Measurements from ENCODE around the gene PLA2G10.
"Not testable (repeated sequence)": the region's sequence is repeated elsewhere in the genome, so short reads cannot be mapped to it uniquely, and the experiment has no call there.

Gene PLA2G10, protein sequence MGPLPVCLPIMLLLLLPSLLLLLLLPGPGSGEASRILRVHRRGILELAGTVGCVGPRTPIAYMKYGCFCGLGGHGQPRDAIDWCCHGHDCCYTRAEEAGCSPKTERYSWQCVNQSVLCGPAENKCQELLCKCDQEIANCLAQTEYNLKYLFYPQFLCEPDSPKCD

DNA sequence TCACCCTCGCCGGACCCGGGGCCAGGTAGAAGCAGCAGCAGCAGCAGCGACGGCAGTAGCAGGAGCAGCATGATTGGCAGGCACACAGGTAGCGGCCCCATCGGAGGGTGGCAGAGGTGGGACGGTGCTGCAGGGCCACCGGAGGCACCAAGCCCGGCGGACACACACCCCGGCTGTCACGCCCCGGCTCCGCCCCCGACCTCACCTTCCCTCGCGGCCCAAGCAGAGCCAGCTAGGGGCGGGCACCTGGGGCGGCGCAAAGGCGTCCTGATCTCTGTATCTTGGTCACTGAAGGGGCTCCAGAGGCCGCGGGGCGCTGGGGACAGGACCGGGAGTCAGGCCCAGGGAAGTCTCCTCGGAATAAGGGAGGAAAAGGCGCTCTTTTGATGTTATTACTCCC is at the start of gene PLA2G10:
Gene PLA2G10 (minus strand): TSS at position 180 of the 400 bp plus-strand sequence. CDS start 79 bp downstream, at position 101.
- DNase-seq (ENCODE audit: low read depth); H3K4me3 ChIP-seq (ENCODE audit: low read depth, low read length): not testable (repeated sequence)

DNA sequence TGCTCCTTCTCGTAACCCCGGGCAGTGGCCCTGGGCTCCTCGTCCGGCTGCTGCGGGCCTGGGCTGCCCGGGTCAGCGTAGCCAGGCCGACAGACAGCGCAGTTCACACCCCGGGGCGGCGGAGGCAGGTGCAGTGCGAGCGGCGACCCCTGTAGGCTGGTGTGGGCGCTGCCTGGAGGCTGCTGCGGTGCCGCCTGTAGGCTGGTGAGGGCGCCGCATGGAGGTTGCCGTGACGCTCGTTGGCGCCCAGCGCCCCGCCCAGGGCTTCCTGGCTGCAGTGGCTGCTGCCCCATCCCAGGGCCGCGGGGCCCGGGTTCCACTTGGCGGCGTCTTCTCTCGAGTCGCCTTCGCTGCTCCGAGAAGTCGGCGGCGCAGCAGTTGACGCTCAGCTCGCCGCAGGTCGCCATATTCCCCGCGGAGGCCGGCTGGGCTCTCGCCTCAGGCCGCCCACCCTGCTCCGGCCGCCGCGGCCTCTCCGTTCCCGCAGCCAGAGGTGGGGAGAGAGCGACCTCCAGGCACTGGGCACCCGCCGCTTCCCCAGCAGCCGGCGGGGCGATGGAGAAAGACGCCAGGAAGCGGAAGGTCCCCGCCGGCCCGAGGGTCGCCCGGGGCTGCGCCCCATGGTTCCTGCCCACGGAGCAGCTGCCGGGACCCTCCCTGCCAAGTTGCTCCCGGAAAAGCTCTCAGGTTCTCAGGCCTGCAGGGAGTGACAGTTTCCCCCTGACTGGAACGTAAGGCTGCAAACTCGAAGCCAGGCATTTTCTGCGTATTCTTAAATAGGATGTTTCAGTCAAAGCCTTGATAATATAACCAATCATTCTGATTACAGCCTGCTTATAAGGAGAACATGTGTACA is 48.4 kb upstream of the PLA2G10 start, which contains the start of gene NPIPA2:
Gene NPIPA2 (plus strand): TSS at position 261 of the 856 bp plus-strand sequence. CDS start 5,533 bp downstream, outside the sequence.
- DNase-seq (ENCODE audit: low read depth), result not testable (repeated sequence)

GRCh38 chr16:14741794-14742193 is 47.7 kb upstream of the PLA2G10 start:
- not testable (repeated sequence) for DNase-seq (ENCODE audit: low read depth); H3K4me3 ChIP-seq (ENCODE audit: low read depth, low read length)

More for the DNA sequence above, 48.4 kb upstream of the PLA2G10 start, which contains the start of gene NPIPA2:
- not testable (repeated sequence) for H3K4me3 ChIP-seq (ENCODE audit: low read depth, low read length)

DNA sequence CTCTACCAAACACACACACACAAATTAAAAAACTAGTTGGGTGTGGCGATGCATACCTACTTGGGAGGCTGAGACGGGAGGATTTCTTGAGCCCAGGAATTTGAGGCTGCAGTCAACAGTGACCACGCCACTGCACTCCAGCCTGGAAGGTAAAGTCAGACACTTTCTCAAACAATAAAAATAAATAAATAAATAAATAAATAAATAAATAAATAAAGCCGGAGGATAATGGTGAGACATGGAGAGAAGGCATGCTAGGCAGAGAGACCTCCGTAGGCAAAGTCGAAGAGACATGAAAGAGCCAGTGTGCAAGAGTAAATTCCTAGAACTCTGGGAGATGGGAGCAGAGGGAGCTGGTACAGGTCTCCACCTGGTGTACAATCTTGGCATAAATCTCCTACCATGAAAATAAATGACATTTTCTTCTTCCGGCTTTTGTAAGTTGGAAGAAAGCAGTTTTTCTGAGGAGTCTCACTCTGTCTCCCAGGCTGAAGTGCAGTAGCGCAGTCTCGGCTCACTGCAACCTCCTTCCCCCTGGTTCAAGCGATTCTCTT is 46.8 kb upstream of the PLA2G10 start:
- not testable (repeated sequence) for H3K4me3 ChIP-seq (ENCODE audit: low read depth, low read length); DNase-seq (ENCODE audit: low read depth)

GRCh38 chr16:14733233-14733632 is 39.1 kb upstream of the PLA2G10 start:
- H3K4me3 ChIP-seq (ENCODE audit: low read depth, low read length); DNase-seq (ENCODE audit: low read depth): not testable (repeated sequence)

DNA sequence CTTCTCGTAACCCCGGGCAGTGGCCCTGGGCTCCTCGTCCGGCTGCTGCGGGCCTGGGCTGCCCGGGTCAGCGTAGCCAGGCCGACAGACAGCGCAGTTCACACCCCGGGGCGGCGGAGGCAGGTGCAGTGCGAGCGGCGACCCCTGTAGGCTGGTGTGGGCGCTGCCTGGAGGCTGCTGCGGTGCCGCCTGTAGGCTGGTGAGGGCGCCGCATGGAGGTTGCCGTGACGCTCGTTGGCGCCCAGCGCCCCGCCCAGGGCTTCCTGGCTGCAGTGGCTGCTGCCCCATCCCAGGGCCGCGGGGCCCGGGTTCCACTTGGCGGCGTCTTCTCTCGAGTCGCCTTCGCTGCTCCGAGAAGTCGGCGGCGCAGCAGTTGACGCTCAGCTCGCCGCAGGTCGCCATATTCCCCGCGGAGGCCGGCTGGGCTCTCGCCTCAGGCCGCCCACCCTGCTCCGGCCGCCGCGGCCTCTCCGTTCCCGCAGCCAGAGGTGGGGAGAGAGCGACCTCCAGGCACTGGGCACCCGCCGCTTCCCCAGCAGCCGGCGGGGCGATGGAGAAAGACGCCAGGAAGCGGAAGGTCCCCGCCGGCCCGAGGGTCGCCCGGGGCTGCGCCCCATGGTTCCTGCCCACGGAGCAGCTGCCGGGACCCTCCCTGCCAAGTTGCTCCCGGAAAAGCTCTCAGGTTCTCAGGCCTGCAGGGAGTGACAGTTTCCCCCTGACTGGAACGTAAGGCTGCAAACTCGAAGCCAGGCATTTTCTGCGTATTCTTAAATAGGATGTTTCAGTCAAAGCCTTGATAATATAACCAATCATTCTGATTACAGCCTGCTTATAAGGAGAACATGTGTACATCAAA is 9.3 kb upstream of the PLA2G10 start, which contains the start of gene NPIPA3:
Gene NPIPA3 (plus strand): TSS at position 256 of the 856 bp plus-strand sequence. CDS start 5,533 bp downstream, outside the sequence.
- DNase-seq (ENCODE audit: low read depth); H3K4me3 ChIP-seq (ENCODE audit: low read depth, low read length): not testable (repeated sequence)

GRCh38 chr16:14702672-14703071 is 8.6 kb upstream of the PLA2G10 start:
- not testable (repeated sequence) for DNase-seq (ENCODE audit: low read depth); H3K4me3 ChIP-seq (ENCODE audit: low read depth, low read length)

DNA sequence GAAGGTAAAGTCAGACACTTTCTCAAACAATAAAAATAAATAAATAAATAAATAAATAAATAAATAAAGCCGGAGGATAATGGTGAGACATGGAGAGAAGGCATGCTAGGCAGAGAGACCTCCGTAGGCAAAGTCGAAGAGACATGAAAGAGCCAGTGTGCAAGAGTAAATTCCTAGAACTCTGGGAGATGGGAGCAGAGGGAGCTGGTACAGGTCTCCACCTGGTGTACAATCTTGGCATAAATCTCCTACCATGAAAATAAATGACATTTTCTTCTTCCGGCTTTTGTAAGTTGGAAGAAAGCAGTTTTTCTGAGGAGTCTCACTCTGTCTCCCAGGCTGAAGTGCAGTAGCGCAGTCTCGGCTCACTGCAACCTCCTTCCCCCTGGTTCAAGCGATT is 7.8 kb upstream of the PLA2G10 start:
- not testable (repeated sequence) for H3K4me3 ChIP-seq (ENCODE audit: low read depth, low read length); DNase-seq (ENCODE audit: low read depth)

GRCh38 chr16:14685870-14686793 is 8.0 kb downstream of the PLA2G10 start:
- not testable (repeated sequence) for DNase-seq (ENCODE audit: low read depth); H3K4me3 ChIP-seq (ENCODE audit: low read depth, low read length)

- H3K4me3 ChIP-seq (ENCODE audit: low read depth, low read length), result no peak overlapping the region
- no peak for DNase-seq (ENCODE audit: low read depth)
Observed at GRCh38 chr16:14682121-14682520, 12.0 kb downstream of the PLA2G10 start.

GRCh38 chr16:14681115-14681514 is 13.0 kb downstream of the PLA2G10 start:
- DNase-seq (ENCODE audit: low read depth), result no peak
- no peak overlapping the region for H3K4me3 ChIP-seq (ENCODE audit: low read depth, low read length)

DNA sequence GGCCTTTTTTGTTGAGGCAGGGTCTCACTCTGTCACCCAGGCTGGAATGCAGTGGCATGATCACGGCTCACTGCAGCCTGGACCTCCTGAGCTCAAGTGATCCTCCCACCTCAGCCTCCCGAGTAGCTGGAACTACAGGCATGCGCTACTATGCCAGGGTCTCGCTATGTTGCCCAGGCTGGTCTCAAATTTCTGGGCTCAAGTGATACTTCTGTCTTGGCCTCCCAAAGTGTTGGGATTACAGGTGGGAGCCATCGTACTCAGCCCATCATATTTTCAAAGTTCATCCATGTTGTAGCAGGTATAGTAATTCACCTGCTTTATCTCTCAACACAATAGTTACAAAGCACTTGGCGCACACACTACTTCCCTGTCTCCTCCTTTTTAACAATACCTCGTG is 13.7 kb downstream of the PLA2G10 start:
- DNase-seq (ENCODE audit: low read depth); H3K4me3 ChIP-seq (ENCODE audit: low read depth, low read length): not testable (repeated sequence)

- no peak overlapping the region for H3K4me3 ChIP-seq (ENCODE audit: low read depth, low read length)
- no peak for DNase-seq (ENCODE audit: low read depth)
Observed at GRCh38 chr16:14678748-14679497, 15.2 kb downstream of the PLA2G10 start.

- H3K4me3 ChIP-seq (ENCODE audit: low read depth, low read length), result no peak overlapping the region
- no peak for DNase-seq (ENCODE audit: low read depth)
Observed at GRCh38 chr16:14677627-14678026, 16.5 kb downstream of the PLA2G10 start.

DNA sequence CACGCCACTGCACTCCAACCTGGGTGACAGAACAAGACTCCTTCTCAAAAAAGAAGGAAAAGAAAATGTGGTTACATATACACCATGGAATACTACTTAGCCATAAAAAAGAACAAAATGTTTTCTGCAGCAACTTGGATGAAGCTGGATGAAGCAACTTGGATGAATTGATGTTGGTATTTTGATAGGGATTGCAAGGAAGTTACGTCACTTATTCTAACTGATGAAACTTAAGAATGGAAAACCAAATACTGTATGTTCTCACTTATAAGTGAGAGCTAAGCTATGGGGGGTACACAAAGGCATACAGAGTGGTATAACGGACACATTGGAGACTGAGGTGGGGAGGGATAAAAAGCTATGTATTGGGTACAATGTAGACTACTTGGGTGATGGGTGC is 17.5 kb downstream of the PLA2G10 start:
- DNase-seq (ENCODE audit: low read depth), result no peak
- H3K4me3 ChIP-seq (ENCODE audit: low read depth, low read length), result no peak overlapping the region

DNA sequence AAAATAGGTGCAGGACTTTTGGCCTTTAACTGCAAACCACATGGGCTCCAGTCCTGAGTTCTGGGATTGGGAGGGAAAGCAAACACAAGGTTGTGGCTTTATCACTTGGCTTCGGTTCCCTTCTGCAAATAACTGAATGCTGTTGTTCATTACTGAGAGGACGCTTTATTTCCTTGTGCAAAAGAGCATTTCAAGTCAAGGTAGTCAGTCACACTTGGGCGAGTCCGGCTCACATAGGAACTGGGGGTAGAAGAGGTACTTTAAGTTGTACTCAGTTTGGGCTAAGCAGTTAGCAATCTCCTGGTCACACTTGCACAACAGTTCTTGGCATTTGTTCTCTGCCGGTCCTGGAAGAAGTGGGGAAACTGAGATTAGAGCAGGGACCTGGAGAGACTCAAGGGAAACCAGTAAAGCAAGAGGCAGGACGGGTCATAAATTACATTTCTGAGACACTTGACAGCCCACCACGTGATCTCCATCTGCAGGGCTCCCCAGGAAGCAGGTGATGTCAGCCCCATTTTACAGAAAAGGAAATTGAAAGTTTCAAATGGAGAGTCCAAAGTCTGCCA is 21.6 kb downstream of the PLA2G10 start:
- no peak for DNase-seq (ENCODE audit: low read depth)
- H3K4me3 ChIP-seq (ENCODE audit: low read depth, low read length), result no peak overlapping the region

DNA sequence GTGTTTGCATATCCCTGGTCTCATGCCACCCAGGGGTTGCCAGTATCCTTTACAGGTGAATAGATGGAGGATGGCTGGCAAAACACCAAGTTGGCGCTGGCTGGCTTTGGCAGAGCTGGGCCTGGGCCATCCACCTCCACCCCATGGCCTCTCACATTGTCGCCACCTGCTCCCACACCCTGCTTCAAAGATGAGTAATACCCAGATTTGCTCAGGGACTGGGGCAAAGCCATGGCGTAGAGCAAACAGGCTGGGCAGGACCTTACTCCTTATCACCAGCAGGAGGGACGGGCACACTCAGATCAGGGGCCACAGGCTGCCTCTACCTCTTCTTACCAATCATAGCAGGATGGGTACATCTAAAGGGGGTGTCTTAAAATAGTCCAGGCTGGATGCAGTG is 24.3 kb downstream of the PLA2G10 start:
- DNase-seq (ENCODE audit: low read depth), result no peak

More for the DNA sequence above, 24.3 kb downstream of the PLA2G10 start:
- H3K4me3 ChIP-seq (ENCODE audit: low read depth, low read length), result no peak overlapping the region
